OCI-LY1 (cell line): ENCODE measurements around the gene EML4.
"Not testable (repeated sequence)": the region's sequence is repeated elsewhere in the genome, so short reads cannot be mapped to it uniquely, and the experiment has no call there.

Experiments used
- EZH2 ChIP-seq: fragments of 200-600 bp; sonication (generic), shearing (Covaris generic); IDR thresholded peaks from 2 replicates; pipeline ENCODE4 v1.8.0; 2017; ENCODE audit warnings: borderline replicate concordance, mixed run types, mild to moderate bottlenecking, antibody characterized with exemption, low read length, moderate library complexity, mixed read lengths
- TF ChIP-seq, protein P1 (sequence below): fragments of 200-600 bp; sonication (generic), shearing (Covaris generic); IDR thresholded peaks from 2 replicates; pipeline ENCODE4 v1.5.1; 2017; ENCODE audit warnings: mild to moderate bottlenecking, antibody characterized with exemption, low read length, moderate library complexity, mixed read lengths

DNA sequence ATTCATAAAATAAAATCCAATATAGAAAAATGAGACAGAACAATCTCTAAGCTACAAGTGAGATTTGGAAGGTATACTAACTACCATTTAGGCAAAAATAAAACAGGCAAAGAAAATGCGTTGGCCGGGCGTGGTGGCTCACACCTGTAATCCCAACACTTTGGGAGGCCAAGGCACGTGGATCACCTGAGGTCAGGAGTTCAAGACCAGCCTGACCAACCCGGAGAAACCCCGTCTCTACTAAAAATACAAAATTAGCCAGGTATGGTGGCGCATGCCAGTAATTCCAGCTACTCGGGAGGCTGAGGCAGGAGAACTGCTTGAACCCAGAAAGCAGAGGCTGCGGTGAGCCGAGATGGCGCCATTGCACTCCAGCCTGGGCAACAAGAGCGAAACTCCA, 178.4 kb downstream of the EML4 start:
- TF ChIP-seq, protein P1, sequence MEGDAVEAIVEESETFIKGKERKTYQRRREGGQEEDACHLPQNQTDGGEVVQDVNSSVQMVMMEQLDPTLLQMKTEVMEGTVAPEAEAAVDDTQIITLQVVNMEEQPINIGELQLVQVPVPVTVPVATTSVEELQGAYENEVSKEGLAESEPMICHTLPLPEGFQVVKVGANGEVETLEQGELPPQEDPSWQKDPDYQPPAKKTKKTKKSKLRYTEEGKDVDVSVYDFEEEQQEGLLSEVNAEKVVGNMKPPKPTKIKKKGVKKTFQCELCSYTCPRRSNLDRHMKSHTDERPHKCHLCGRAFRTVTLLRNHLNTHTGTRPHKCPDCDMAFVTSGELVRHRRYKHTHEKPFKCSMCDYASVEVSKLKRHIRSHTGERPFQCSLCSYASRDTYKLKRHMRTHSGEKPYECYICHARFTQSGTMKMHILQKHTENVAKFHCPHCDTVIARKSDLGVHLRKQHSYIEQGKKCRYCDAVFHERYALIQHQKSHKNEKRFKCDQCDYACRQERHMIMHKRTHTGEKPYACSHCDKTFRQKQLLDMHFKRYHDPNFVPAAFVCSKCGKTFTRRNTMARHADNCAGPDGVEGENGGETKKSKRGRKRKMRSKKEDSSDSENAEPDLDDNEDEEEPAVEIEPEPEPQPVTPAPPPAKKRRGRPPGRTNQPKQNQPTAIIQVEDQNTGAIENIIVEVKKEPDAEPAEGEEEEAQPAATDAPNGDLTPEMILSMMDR: not testable (repeated sequence)
- TF ChIP-seq EZH2: not testable (repeated sequence)
